NT2/D1 (cell line): ENCODE data around the gene STAP2.

Experiments used
- DNase-seq: peaks from one replicate; pipeline ENCODE4 v3.0.0-alpha.2; 2011; ENCODE audit warnings: low read depth, low spot score
- H3K27me3 ChIP-seq: 2 replicates; pipeline ENCODE4 v1.6.0; 2011; ENCODE audit warnings: mild to moderate bottlenecking; ENCODE audit not compliant: insufficient read length, insufficient read depth
- H3K36me3 ChIP-seq: 2 replicates; pipeline ENCODE4 v1.6.1; 2011; ENCODE audit warnings: mild to moderate bottlenecking, low read length, mixed read lengths; ENCODE audit not compliant: insufficient read depth, insufficient read length
- H3K4me1 ChIP-seq: 2 replicates; pipeline ENCODE4 v1.5.1; 2011; ENCODE audit not compliant: insufficient read depth, insufficient read length
- H3K4me3 ChIP-seq: 2 replicates; pipeline ENCODE4 v1.5.1; 2011; ENCODE audit warnings: low read depth; ENCODE audit not compliant: insufficient read length
- H3K9ac ChIP-seq: 2 replicates; pipeline ENCODE4 v1.6.0; 2011; ENCODE audit warnings: low read depth; ENCODE audit not compliant: insufficient read length
- H3K9me3 ChIP-seq: 2 replicates; pipeline ENCODE4 v1.5.1; 2011; ENCODE audit warnings: mild to moderate bottlenecking, low read length; ENCODE audit not compliant: insufficient read depth
- SUZ12 ChIP-seq: IDR thresholded peaks from 2 replicates; pipeline ENCODE4 v1.6.1; 2011; ENCODE audit not compliant: insufficient read length, insufficient read depth; ENCODE audit errors: extremely low read depth
- YY1 ChIP-seq: IDR thresholded peaks from 2 replicates; pipeline ENCODE4 v1.6.1; 2011; ENCODE audit not compliant: insufficient read length, insufficient read depth
- ZNF274 ChIP-seq: IDR thresholded peaks from 2 replicates; pipeline ENCODE4 v1.6.1; 2011; ENCODE audit warnings: mild to moderate bottlenecking, low read depth, low read length

The STAP2 gene

GRCh38 chr19:4368128-4368820, 29.6 kb upstream of the STAP2 start:
- Histone ChIP-seq H3K9ac (peak overlapping the region; percentile 64), H3K9me3 (no peaks in the 10 kb centered on the region), H3K27me3 (no peaks in the 10 kb centered on the region), H3K36me3 (peaks cover 73% of the 10 kb centered on the region), H3K4me3 (no peak overlapping the region), H3K4me1 (peaks cover 35% of the 10 kb centered on the region)
- TF ChIP-seq SUZ12 (no peak), YY1 (no peak), ZNF274 (no peak)
- DNase-seq: no peak

- Histone ChIP-seq H3K27me3 (no peaks in the 10 kb centered on the region), H3K9ac (no peak overlapping the region), H3K36me3 (peaks cover 73% of the 10 kb centered on the region), H3K4me1 (peaks cover 35% of the 10 kb centered on the region), H3K4me3 (no peak overlapping the region), H3K9me3 (no peaks in the 10 kb centered on the region)
- no peak for TF ChIP-seq ZNF274
- no peak for TF ChIP-seq SUZ12
- no peak for TF ChIP-seq YY1
- no peak for DNase-seq
Measured at GRCh38 chr19:4367781-4368127, 29.1 kb upstream of the STAP2 start.

- no peak for DNase-seq
- no peaks in the 10 kb centered on the region for H3K9me3 ChIP-seq
- no peak overlapping the region for H3K4me3 ChIP-seq
- peaks cover 35% of the 10 kb centered on the region for H3K4me1 ChIP-seq
- no peaks in the 10 kb centered on the region for H3K27me3 ChIP-seq
- peaks cover 73% of the 10 kb centered on the region for H3K36me3 ChIP-seq
- TF ChIP-seq SUZ12 (no peak), ZNF274 (no peak), YY1 (no peak)
- no peak overlapping the region for H3K9ac ChIP-seq
Measured at GRCh38 chr19:4367336-4367723, 28.7 kb upstream of the STAP2 start.

- H3K4me1 ChIP-seq: peaks cover 37% of the 10 kb centered on the region
- H3K4me3 ChIP-seq: no peak overlapping the region
- H3K9me3 ChIP-seq: no peaks in the 10 kb centered on the region
- H3K36me3 ChIP-seq: peaks cover 73% of the 10 kb centered on the region
- H3K9ac ChIP-seq: no peak overlapping the region
- no peak for DNase-seq
- TF ChIP-seq ZNF274: no peak
- TF ChIP-seq SUZ12: no peak
- TF ChIP-seq YY1: no peak
- H3K27me3 ChIP-seq: no peaks in the 10 kb centered on the region
Measured at GRCh38 chr19:4366666-4367335, 28.2 kb upstream of the STAP2 start.

- no peak overlapping the region for H3K4me3 ChIP-seq
- peaks cover 76% of the 10 kb centered on the region for H3K36me3 ChIP-seq
- H3K9me3 ChIP-seq: no peaks in the 10 kb centered on the region
- DNase-seq: no peak
- H3K4me1 ChIP-seq: peaks cover 38% of the 10 kb centered on the region
- H3K27me3 ChIP-seq: no peaks in the 10 kb centered on the region
- TF ChIP-seq ZNF274: no peak
- no peak for TF ChIP-seq SUZ12
- TF ChIP-seq YY1: no peak
- H3K9ac ChIP-seq: peak overlapping the region; percentile 61
Measured at GRCh38 chr19:4365791-4366665, 27.4 kb upstream of the STAP2 start.

- peaks cover 79% of the 10 kb centered on the region for H3K36me3 ChIP-seq
Measured at GRCh38 chr19:4365341-4365740, 26.7 kb upstream of the STAP2 start.

More at GRCh38 chr19:4365341-4365740, 26.7 kb upstream of the STAP2 start:
- TF ChIP-seq YY1: no peak
- TF ChIP-seq ZNF274: no peak
- no peak for TF ChIP-seq SUZ12
- peaks cover 45% of the 10 kb centered on the region for H3K4me1 ChIP-seq
- H3K9me3 ChIP-seq: no peaks in the 10 kb centered on the region
- H3K27me3 ChIP-seq: no peaks in the 10 kb centered on the region
- no peak for DNase-seq
- H3K4me3 ChIP-seq: no peak overlapping the region
- peak overlapping the region; percentile 61 for H3K9ac ChIP-seq
